H1 (cell line): ENCODE data around the gene SVEP1. TPM values are rescaled to one million over a fixed set of nuclear protein-coding genes. Genes with fewer than 3 reads are reported as not detected.

ENCODE experiments used
- CTCF ChIA-PET: fragments of 300-600 bp; sonication (Branson Sonifier 250); formaldehyde crosslinking; loops from one replicate; lab custom pipeline; 2021; ENCODE audit not compliant: partially characterized antibody; lab: Charles Lee
- POLR2A ChIA-PET: fragments of 300-600 bp; sonication (Branson Sonifier 250); formaldehyde crosslinking; loops from one replicate; lab custom pipeline; 2021; ENCODE audit warnings: inconsistent platforms; ENCODE audit not compliant: partially characterized antibody; lab: Charles Lee
- DNase-seq, 2 experiments: peaks; one replicate each; pipeline versions ENCODE4 v3.0.0 to v3.0.0-alpha.2; 2010 to 2022; ENCODE audit warnings: low spot score in 2 of 2, low read depth in 1 of 2, mixed read lengths in 1 of 2
- FAIRE-seq: peaks from 2 replicates; lab custom pipeline; 2011; peaks lifted over from hg19 to GRCh38; lab: Jason Lieb, UNC
- H2AFZ ChIP-seq: 2 replicates; pipeline ENCODE4 v1.8.1; 2012; ENCODE audit warnings: low read length, inconsistent platforms
- H2AK5ac ChIP-seq: 2 replicates; pipeline ENCODE4 v1.6.1; 2013; ENCODE audit warnings: low read depth, low read length
- H2BK120ac ChIP-seq: replicated peaks from 2 replicates; pipeline ENCODE3; 2013; ENCODE audit warnings: low read depth, low read length, inconsistent platforms
- H2BK12ac ChIP-seq: 2 replicates; pipeline ENCODE4 v1.6.1; 2013; ENCODE audit warnings: low read depth, low read length
- H2BK15ac ChIP-seq: 2 replicates; pipeline ENCODE4 v1.6.1; 2013; ENCODE audit warnings: low read length
- H2BK20ac ChIP-seq: 2 replicates; pipeline ENCODE4 v1.6.1; 2013; ENCODE audit warnings: low read length
- H2BK5ac ChIP-seq: 2 replicates; pipeline ENCODE4 v1.6.1; 2013; ENCODE audit warnings: low read depth, low read length
- H3K14ac ChIP-seq: 2 replicates; pipeline ENCODE4 v1.6.1; 2013; ENCODE audit warnings: inconsistent platforms; ENCODE audit not compliant: insufficient read length
- H3K18ac ChIP-seq: 2 replicates; pipeline ENCODE4 v1.6.1; 2013; ENCODE audit warnings: low read length; ENCODE audit errors: extremely low read depth
- H3K23ac ChIP-seq: 2 replicates; pipeline ENCODE4 v1.6.1; 2013; ENCODE audit warnings: inconsistent platforms; ENCODE audit not compliant: insufficient read length
- H3K23me2 ChIP-seq: 2 replicates; pipeline ENCODE4 v1.6.1; 2013; ENCODE audit warnings: low read depth, low read length
- H3K27ac ChIP-seq: 2 replicates; pipeline ENCODE4 v1.6.1; 2011; ENCODE audit warnings: low read depth, low read length, inconsistent platforms
- H3K27me3 ChIP-seq, 4 experiments: replicated peaks in 1 of 4; 1 replicate in 1 of 4; 2 replicates in 3 of 4; pipeline versions ENCODE4 v1.6.1 to v1.8.1; 2011 to 2013; ENCODE audit warnings: low read length in 3 of 4, mild to moderate bottlenecking in 3 of 4, inconsistent platforms in 2 of 4, mixed read lengths in 2 of 4, moderate library complexity in 1 of 4; ENCODE audit not compliant: control insufficient read depth in 3 of 4, insufficient read depth in 3 of 4; ENCODE audit errors: extremely low read depth in 1 of 4
- H3K36me3 ChIP-seq, 4 experiments: 2 replicates each; pipeline versions ENCODE4 v1.6.1 to v1.8.1; 2011 to 2013; ENCODE audit warnings: mild to moderate bottlenecking in 4 of 4, low read length in 3 of 4, moderate library complexity in 2 of 4, control low read depth in 1 of 4, inconsistent platforms in 1 of 4; ENCODE audit not compliant: insufficient read depth in 4 of 4, control insufficient read depth in 2 of 4
- H3K4ac ChIP-seq: replicated peaks from 2 replicates; pipeline ENCODE3; 2013; ENCODE audit warnings: low read length, low read depth, mixed read lengths, inconsistent platforms; ENCODE audit not compliant: insufficient read length
- H3K4me1 ChIP-seq, 4 experiments: replicated peaks in 1 of 4; 1 replicate in 1 of 4; 2 replicates in 3 of 4; pipeline versions ENCODE4 v1.6.1 to v1.8.1; 2011 to 2013; ENCODE audit warnings: low read length in 3 of 4, inconsistent platforms in 2 of 4, mixed read lengths in 1 of 4; ENCODE audit not compliant: insufficient read depth in 4 of 4, control insufficient read depth in 3 of 4
- H3K4me2 ChIP-seq, 2 experiments: 2 replicates each; pipeline versions ENCODE4 v1.6.1 to v1.8.1; 2011 to 2013; ENCODE audit warnings: low read depth in 2 of 2, low read length in 2 of 2, control low read depth in 1 of 2, inconsistent platforms in 1 of 2, mild to moderate bottlenecking in 1 of 2; ENCODE audit not compliant: insufficient read depth in 1 of 2
- H3K4me3 ChIP-seq, 4 experiments: fragments of 200-600, 300-600 bp in 1 of 4; sonication (generic), shearing (Covaris generic), sonication (Bioruptor Twin) in 1 of 4; 2 replicates each; pipeline versions ENCODE4 v1.5.1 to v1.8.1; 2011 to 2016; ENCODE audit warnings: low read length in 4 of 4, low read depth in 3 of 4, control low read depth in 2 of 4, inconsistent platforms in 2 of 4, mild to moderate bottlenecking in 2 of 4, mixed read lengths in 1 of 4, moderate library complexity in 1 of 4; ENCODE audit not compliant: insufficient read depth in 2 of 4; ENCODE audit errors: extremely low read depth in 1 of 4
- H3K56ac ChIP-seq: replicated peaks from 2 replicates; pipeline ENCODE3; 2013; ENCODE audit warnings: low read depth, mild to moderate bottlenecking, mixed read lengths, low read length, inconsistent platforms; ENCODE audit not compliant: insufficient read length
- H3K79me1 ChIP-seq: 2 replicates; pipeline ENCODE4 v1.6.1; 2013; ENCODE audit warnings: low read depth, low read length, control low read depth
- H3K79me2 ChIP-seq, 2 experiments: 2 replicates each; pipeline versions ENCODE4 v1.6.1 to v1.8.1; 2012 to 2013; ENCODE audit warnings: low read length in 2 of 2, mild to moderate bottlenecking in 2 of 2, inconsistent platforms in 1 of 2; ENCODE audit not compliant: insufficient read depth in 2 of 2, control insufficient read depth in 1 of 2
- H3K9ac ChIP-seq, 4 experiments: replicated peaks in 1 of 4; 1 replicate in 1 of 4; 2 replicates in 3 of 4; pipeline versions ENCODE4 v1.6.1 to v1.8.1; 2011 to 2013; ENCODE audit warnings: low read depth in 3 of 4, low read length in 3 of 4, control low read depth in 2 of 4, mild to moderate bottlenecking in 2 of 4, moderate library complexity in 2 of 4, inconsistent platforms in 1 of 4; ENCODE audit errors: extremely low read depth in 1 of 4
- H3K9me3 ChIP-seq, 2 experiments: 2 replicates each; pipeline versions ENCODE4 v1.6.1 to v1.8.1; 2012 to 2013; ENCODE audit warnings: mild to moderate bottlenecking in 2 of 2, moderate library complexity in 2 of 2, control low read depth in 1 of 2, inconsistent platforms in 1 of 2, low read depth in 1 of 2, low read length in 1 of 2, mixed read lengths in 1 of 2; ENCODE audit not compliant: insufficient read depth in 2 of 2
- H4K20me1 ChIP-seq, 2 experiments: replicated peaks in 1 of 2; 2 replicates each; pipeline versions ENCODE3 to v1.8.1; 2011 to 2013; ENCODE audit warnings: inconsistent platforms in 2 of 2, low read length in 2 of 2, mild to moderate bottlenecking in 1 of 2; ENCODE audit not compliant: insufficient read depth in 2 of 2, control insufficient read depth in 1 of 2
- H4K5ac ChIP-seq: 2 replicates; pipeline ENCODE4 v1.6.1; 2013; ENCODE audit warnings: low read length, low read depth, mixed read lengths, inconsistent platforms; ENCODE audit not compliant: insufficient read length
- H4K8ac ChIP-seq: 2 replicates; pipeline ENCODE4 v1.8.0; 2013; ENCODE audit warnings: mild to moderate bottlenecking, moderate library complexity, low read length, inconsistent platforms; ENCODE audit not compliant: insufficient read depth; ENCODE audit errors: extremely low read depth
- H4K91ac ChIP-seq: replicated peaks from 2 replicates; pipeline ENCODE3; 2013; ENCODE audit warnings: low read length, mixed read lengths, inconsistent platforms; ENCODE audit not compliant: insufficient read length
- ASH2L ChIP-seq: fragments of 200-600, 300-600 bp; sonication (generic); IDR thresholded peaks from one replicate; pipeline ENCODE4 v1.7.1; 2017; ENCODE audit warnings: low read length
- CHD1 ChIP-seq: IDR thresholded peaks from 2 replicates; pipeline ENCODE4 v1.6.1; 2012; ENCODE audit warnings: low read depth, low read length, improper control_type of control experiment
- JUND ChIP-seq: IDR thresholded peaks from 2 replicates; pipeline ENCODE4 v1.6.1; 2011; ENCODE audit warnings: mild to moderate bottlenecking, improper control_type of control experiment, low read length
- SP4 ChIP-seq: IDR thresholded peaks from 2 replicates; pipeline ENCODE4 v1.6.1; 2012; ENCODE audit warnings: low read length, inconsistent platforms
- TAF7 ChIP-seq: optimal IDR thresholded peaks from 2 replicates; pipeline ENCODE3; 2011; ENCODE audit warnings: low read depth, mild to moderate bottlenecking, inconsistent platforms, low read length, moderate library complexity, borderline replicate concordance
- WGBS, 2 experiments: shearing (Covaris generic) in 1 of 2; methylation state at CpG; one replicate each; pipeline versions ENCODE4 v1.1.6 to v1.1.7; 2013 to 2015; ENCODE audit warnings: low lambda C conversion rate in 2 of 2, mixed read lengths in 2 of 2, inconsistent platforms in 1 of 2, low coverage in 1 of 2, missing lambda C conversion rate in 1 of 2; ENCODE audit not compliant: insufficient replicate concordance in 2 of 2, insufficient coverage in 1 of 2, insufficient read length in 1 of 2; ENCODE audit errors: extremely low coverage in 1 of 2, missing lambda C conversion rate in 1 of 2; 5-methylcytosine and 5-hydroxymethylcytosine counted together
- polyA plus RNA-seq, 7 experiments: library from polyadenylated mRNA; depleted of rRNA in 3 of 7; stranded (reverse) in 5 of 7; unstranded in 2 of 7; fragments of >200 nt in 5 of 7; fragments of 200-250 nt in 2 of 7; gene quantifications; 1 replicate in 5 of 7; 2 replicates in 1 of 7; 4 replicates in 1 of 7; pipeline versions ENCODE4 v1.2.1 to v1.2.3, GENCODE V29; 2011 to 2013; ENCODE audit warnings: missing spikeins in 2 of 7, mixed read lengths in 2 of 7
- total RNA-seq: library from RNA; stranded (reverse); fragmentation: NEBNext Ultra II Directional; extraction: Animal tissue kit (Norgen Biotek cat#: 25700); gene quantifications from 2 replicates; pipeline ENCODE4 v1.2.1, GENCODE V29; 2021

The SVEP1 gene
- total and polyA plus RNA-seq, 2 of the 8 experiments (the other 6 are each of a cell fraction or from before 2014, with no cell fraction given), result 0.11 to 0.37 TPM

GRCh38 chr9:110432253-110432652, 147.3 kb downstream of the SVEP1 start:
- Histone ChIP-seq H2BK5ac (no peak overlapping the region), H3K4ac (no peak overlapping the region), H3K27ac (no peak overlapping the region), H3K14ac (no peak overlapping the region), H3K79me1 (no peaks in the 10 kb centered on the region), H3K56ac (no peak overlapping the region), H3K36me3 (no peaks in the 10 kb centered on the region), H4K91ac (no peak overlapping the region), H3K23me2 (no peaks in the 10 kb centered on the region; the same call in 1 of the 2 replicates), H3K4me3 (no peak overlapping the region), H3K23ac (no peak overlapping the region), H2BK20ac (no peak overlapping the region), H4K8ac (no peak overlapping the region), H3K27me3 (no peaks in the 10 kb centered on the region), H4K5ac (no peak overlapping the region), H3K4me1 (no peaks in the 10 kb centered on the region), H3K79me2 (no peaks in the 10 kb centered on the region), H2AK5ac (no peak overlapping the region), H2AFZ (no peak overlapping the region), H2BK12ac (no peak overlapping the region), H3K9me3 (no peaks in the 10 kb centered on the region), H3K18ac (no peak overlapping the region), H3K4me2 (no peak overlapping the region), H2BK15ac (no peak overlapping the region), H2BK120ac (no peak overlapping the region), H4K20me1 (no peaks in the 10 kb centered on the region), H3K9ac (no peak overlapping the region)
- no peak for TF ChIP-seq CHD1
- TF ChIP-seq TAF7, result no peak
- TF ChIP-seq JUND, result no peak
- no peak for TF ChIP-seq ASH2L
- no peak for TF ChIP-seq SP4
- 88% methylated on average over 3 of the region's 3 CpGs; no CpG with 5 or more reads in 1 of the 2 experiments for WGBS, 2 experiments
- ChIA-PET POLR2A (no interaction called here), CTCF (interaction anchor here (0.8 to 1.2 kb wide), 2 partner anchors 10 to 842 kb away, joined by 3 read pairs; no protein-coding TSS in a partner anchor)
- FAIRE-seq, result no peak
- DNase-seq, result no peak
